Epithelial cell of esophagus (primary cell): ENCODE measurements around the gene IFT80.

Experiments
- DNase-seq: peaks from one replicate; pipeline ENCODE4 v3.0.0; 2010; ENCODE audit warnings: low read depth
- H3K4me3 ChIP-seq: 2 replicates; pipeline ENCODE4 v1.5.1; 2011; ENCODE audit warnings: mild to moderate bottlenecking, low read length, control low read depth
- CTCF ChIP-seq: IDR thresholded peaks from 2 replicates; pipeline ENCODE4 v1.5.1; 2011; ENCODE audit warnings: low read depth, mild to moderate bottlenecking, low read length, control low read depth, inconsistent platforms; ENCODE audit not compliant: insufficient read depth; ENCODE audit errors: missing control alignments

The IFT80 gene

GRCh38 chr3:160314995-160315394, 84.0 kb downstream of the IFT80 start:
- no peak for DNase-seq
- no peak for TF ChIP-seq CTCF
- H3K4me3 ChIP-seq: no peak overlapping the region

GRCh38 chr3:160312014-160312624, 86.9 kb downstream of the IFT80 start:
- H3K4me3 ChIP-seq: no peak overlapping the region
- no peak for TF ChIP-seq CTCF
- DNase-seq: no peak

- DNase-seq: no peak
- TF ChIP-seq CTCF: no peak
- H3K4me3 ChIP-seq: no peak overlapping the region
Observed at GRCh38 chr3:160302806-160303205, 96.2 kb downstream of the IFT80 start.

DNA sequence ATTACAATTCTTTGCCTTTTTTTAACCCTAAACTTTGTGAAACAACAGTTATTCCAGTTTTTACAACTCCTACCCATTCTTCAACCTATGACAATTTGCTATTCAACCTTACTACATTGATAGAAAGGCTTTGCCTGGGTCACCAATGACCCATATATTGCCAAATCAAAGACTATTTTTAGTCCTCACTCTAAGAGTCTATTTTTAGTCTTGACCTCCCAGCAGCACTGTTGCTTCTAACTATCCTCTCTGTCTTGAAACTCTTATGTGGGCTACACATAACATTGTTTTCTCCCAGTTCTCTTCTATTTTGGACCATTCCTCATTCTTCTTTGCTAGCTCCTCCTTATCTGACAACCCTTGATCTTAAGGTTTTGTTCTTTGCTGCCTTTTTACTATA, 102.4 kb downstream of the IFT80 start:
- no peak overlapping the region for H3K4me3 ChIP-seq
- no peak for DNase-seq
- no peak for TF ChIP-seq CTCF

GRCh38 chr3:160291909-160292299, 107.1 kb downstream of the IFT80 start:
- TF ChIP-seq CTCF: no peak
- no peak for DNase-seq
- H3K4me3 ChIP-seq: no peak overlapping the region

GRCh38 chr3:160291290-160291908, 107.6 kb downstream of the IFT80 start:
- no peak for TF ChIP-seq CTCF
- no peak for DNase-seq
- H3K4me3 ChIP-seq: no peak overlapping the region

GRCh38 chr3:160287666-160288065, 111.4 kb downstream of the IFT80 start:
- TF ChIP-seq CTCF: no peak
- H3K4me3 ChIP-seq: no peak overlapping the region
- DNase-seq: no peak
